IPS DF 19.7 (cell line): ENCODE measurements around the gene LIMCH1.
A peak's percentile ranks its signal among the peaks of the same experiment; 100 is the strongest.

Experiments used
- DNase-seq: peaks from one replicate; pipeline ENCODE4 v3.0.0-alpha.2; 2013; ENCODE audit warnings: low read depth, low spot score

LIMCH1 gene

GRCh38 chr4:41602886-41603498 lies 65.0 kb downstream of the LIMCH1 start:
- DNase-seq = no peak

GRCh38 chr4:41609851-41610250 lies 71.9 kb downstream of the LIMCH1 start:
- no peak for DNase-seq

- DNase-seq = no peak
Observed at GRCh38 chr4:41610474-41610873, 72.5 kb downstream of the LIMCH1 start.

- DNase-seq = no peak
Observed at GRCh38 chr4:41611124-41611838, 73.3 kb downstream of the LIMCH1 start.

- DNase-seq = no peak
Observed at GRCh38 chr4:41611881-41612871, 74.2 kb downstream of the LIMCH1 start.

GRCh38 chr4:41613386-41613785 lies 75.4 kb downstream of the LIMCH1 start:
- no peak for DNase-seq

- no peak for DNase-seq
Observed at GRCh38 chr4:41613821-41614220, 75.9 kb downstream of the LIMCH1 start.

GRCh38 chr4:41614519-41614918 lies 76.6 kb downstream of the LIMCH1 start:
- DNase-seq = no peak

- DNase-seq = peak; percentile 48
Observed at GRCh38 chr4:41619161-41619560, 81.2 kb downstream of the LIMCH1 start.

GRCh38 chr4:41620594-41621256 lies 82.8 kb downstream of the LIMCH1 start:
- no peak for DNase-seq

GRCh38 chr4:41622787-41623186 lies 84.8 kb downstream of the LIMCH1 start:
- no peak for DNase-seq

- no peak for DNase-seq
Observed at GRCh38 chr4:41624765-41625164, 86.8 kb downstream of the LIMCH1 start.

GRCh38 chr4:41625531-41625930 lies 87.6 kb downstream of the LIMCH1 start:
- DNase-seq = no peak

- DNase-seq = no peak
Observed at GRCh38 chr4:41628936-41629335, 91.0 kb downstream of the LIMCH1 start.

GRCh38 chr4:41631523-41631922 lies 93.6 kb downstream of the LIMCH1 start:
- no peak for DNase-seq

- no peak for DNase-seq
Observed at GRCh38 chr4:41632481-41633073, 94.6 kb downstream of the LIMCH1 start.

GRCh38 chr4:41633321-41633720 lies 95.4 kb downstream of the LIMCH1 start:
- no peak for DNase-seq

GRCh38 chr4:41635441-41635840 lies 97.5 kb downstream of the LIMCH1 start:
- no peak for DNase-seq

GRCh38 chr4:41638203-41638602 lies 100.2 kb downstream of the LIMCH1 start:
- no peak for DNase-seq

GRCh38 chr4:41638866-41639265 lies 100.9 kb downstream of the LIMCH1 start:
- DNase-seq = no peak

- no peak for DNase-seq
Observed at GRCh38 chr4:41639291-41639690, 101.3 kb downstream of the LIMCH1 start.
